Astrocyte of the spinal cord (primary cell): ENCODE data around the gene CCDC14.

ENCODE experiments used
- DNase-seq: peaks from one replicate; pipeline ENCODE4 v3.0.0; 2011; ENCODE audit warnings: low read depth, low spot score
- H3K4me3 ChIP-seq: 2 replicates; pipeline ENCODE4 v1.5.1; 2011; ENCODE audit warnings: low read depth, mild to moderate bottlenecking, low read length, moderate library complexity
- CTCF ChIP-seq: IDR thresholded peaks from 2 replicates; pipeline ENCODE4 v1.5.1; 2012; ENCODE audit warnings: low read depth, mild to moderate bottlenecking, low read length, inconsistent platforms
- in situ Hi-C: cut with HindIII; loops from 2 replicates; pipeline ENCODE4 v1.10.0; 2017; ENCODE audit warnings: low sequenced_read_pairs

The CCDC14 gene

GRCh38 chr3:123878807-123879206, 82.2 kb downstream of the CCDC14 start:
- no peak overlapping the region for H3K4me3 ChIP-seq
- in situ Hi-C loops: no loop called here
- TF ChIP-seq CTCF: no peak
- no peak for DNase-seq

GRCh38 chr3:123877965-123878364, 83.1 kb downstream of the CCDC14 start:
- in situ Hi-C loops: no loop called here
- DNase-seq: no peak
- no peak for TF ChIP-seq CTCF
- H3K4me3 ChIP-seq: no peak overlapping the region

- no peak overlapping the region for H3K4me3 ChIP-seq
- in situ Hi-C loops: no loop called here
- DNase-seq: no peak
- no peak for TF ChIP-seq CTCF
These were observed 83.6 kb downstream of the CCDC14 start for GRCh38 chr3:123877466-123877865.

GRCh38 chr3:123876858-123877257, 84.2 kb downstream of the CCDC14 start:
- in situ Hi-C loops: no loop called here
- TF ChIP-seq CTCF: no peak
- DNase-seq: no peak
- no peak overlapping the region for H3K4me3 ChIP-seq

GRCh38 chr3:123872621-123873020, 88.4 kb downstream of the CCDC14 start:
- in situ Hi-C loops: no loop called here
- DNase-seq: no peak
- no peak for TF ChIP-seq CTCF
- H3K4me3 ChIP-seq: no peak overlapping the region

GRCh38 chr3:123871946-123872345, 89.1 kb downstream of the CCDC14 start:
- no peak overlapping the region for H3K4me3 ChIP-seq
- in situ Hi-C loops: no loop called here
- peak; percentile 67 for DNase-seq
- no peak for TF ChIP-seq CTCF

GRCh38 chr3:123870033-123870432, 91.0 kb downstream of the CCDC14 start:
- DNase-seq: peak; percentile 32
- TF ChIP-seq CTCF: no peak
- no peak overlapping the region for H3K4me3 ChIP-seq
- in situ Hi-C loops: no loop called here
